HepG2 (cell line): Measurements from ENCODE around the gene ESPNL.

Source experiments
- JUND ChIP-seq: sonication (generic); formaldehyde crosslinking; IDR thresholded peaks from 2 replicates; pipeline ENCODE4 v1.8.0; 2022; ENCODE audit warnings: mild to moderate bottlenecking, missing genetic modification reagents
- NR3C1 ChIP-seq: sonication (generic); formaldehyde crosslinking; IDR thresholded peaks from 2 replicates; pipeline ENCODE4 v1.4.0; 2020; ENCODE audit warnings: missing genetic modification reagents
- RELA ChIP-seq: sonication (generic); formaldehyde crosslinking; IDR thresholded peaks from 2 replicates; pipeline ENCODE4 v1.4.0; 2020; ENCODE audit warnings: missing genetic modification reagents
- TCF12 ChIP-seq, 2 experiments: fragments of 450-650 bp in 1 of 2; sonication (generic) in 1 of 2; formaldehyde crosslinking in 1 of 2; IDR thresholded peaks; 2 replicates each; pipeline versions ENCODE4 v1.6.1 to v1.8.0; 2017 to 2022; ENCODE audit warnings: antibody characterized with exemption in 1 of 2, mild to moderate bottlenecking in 1 of 2, missing genetic modification reagents in 1 of 2, moderate library complexity in 1 of 2
- TF ChIP-seq, protein P1 (sequence below): sonication (generic); formaldehyde crosslinking; IDR thresholded peaks from 2 replicates; pipeline ENCODE4 v1.5.0; 2020; ENCODE audit warnings: mild to moderate bottlenecking, missing genetic modification reagents, moderate library complexity
- TF ChIP-seq, protein P2 (sequence below): sonication (generic); formaldehyde crosslinking; IDR thresholded peaks from 2 replicates; pipeline ENCODE4 v1.4.0; 2020; ENCODE audit warnings: mild to moderate bottlenecking, missing genetic modification reagents, borderline replicate concordance
- TF ChIP-seq, protein P3 (sequence below): sonication (generic); formaldehyde crosslinking; IDR thresholded peaks from 2 replicates; pipeline ENCODE4 v1.9.0; 2022; ENCODE audit warnings: low read depth, missing genetic modification reagents

DNA sequence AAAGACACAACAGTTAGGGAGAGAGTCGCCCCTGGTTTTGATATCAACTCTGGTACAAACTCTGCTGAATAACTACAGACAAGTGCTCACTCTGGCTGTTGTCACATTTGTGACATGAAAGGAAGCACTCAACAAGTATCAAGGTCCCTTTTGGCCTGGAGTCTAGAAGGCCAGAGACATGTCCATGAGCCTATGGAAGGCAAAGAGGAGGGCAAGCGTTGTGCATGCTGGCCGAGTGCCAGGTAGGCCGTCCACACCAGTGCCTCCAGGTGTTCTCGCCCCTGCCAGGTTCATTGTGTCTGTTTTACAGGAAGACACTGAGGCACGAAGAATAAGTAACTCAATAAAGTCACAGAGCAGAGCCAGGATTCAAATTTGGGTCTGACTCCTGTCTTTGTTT is 82.2 kb downstream of the ESPNL start:
- TF ChIP-seq RELA (CRISPR knock-in tag), result no peak
- TF ChIP-seq, protein P1, sequence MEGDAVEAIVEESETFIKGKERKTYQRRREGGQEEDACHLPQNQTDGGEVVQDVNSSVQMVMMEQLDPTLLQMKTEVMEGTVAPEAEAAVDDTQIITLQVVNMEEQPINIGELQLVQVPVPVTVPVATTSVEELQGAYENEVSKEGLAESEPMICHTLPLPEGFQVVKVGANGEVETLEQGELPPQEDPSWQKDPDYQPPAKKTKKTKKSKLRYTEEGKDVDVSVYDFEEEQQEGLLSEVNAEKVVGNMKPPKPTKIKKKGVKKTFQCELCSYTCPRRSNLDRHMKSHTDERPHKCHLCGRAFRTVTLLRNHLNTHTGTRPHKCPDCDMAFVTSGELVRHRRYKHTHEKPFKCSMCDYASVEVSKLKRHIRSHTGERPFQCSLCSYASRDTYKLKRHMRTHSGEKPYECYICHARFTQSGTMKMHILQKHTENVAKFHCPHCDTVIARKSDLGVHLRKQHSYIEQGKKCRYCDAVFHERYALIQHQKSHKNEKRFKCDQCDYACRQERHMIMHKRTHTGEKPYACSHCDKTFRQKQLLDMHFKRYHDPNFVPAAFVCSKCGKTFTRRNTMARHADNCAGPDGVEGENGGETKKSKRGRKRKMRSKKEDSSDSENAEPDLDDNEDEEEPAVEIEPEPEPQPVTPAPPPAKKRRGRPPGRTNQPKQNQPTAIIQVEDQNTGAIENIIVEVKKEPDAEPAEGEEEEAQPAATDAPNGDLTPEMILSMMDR (CRISPR knock-in tag), result no peak
- TF ChIP-seq TCF12 (IDR thresholded peaks at IDR 0.05), result no peak
- no peak for TF ChIP-seq TCF12 (CRISPR knock-in tag; IDR thresholded peaks at IDR 0.05)
- TF ChIP-seq, protein P2, sequence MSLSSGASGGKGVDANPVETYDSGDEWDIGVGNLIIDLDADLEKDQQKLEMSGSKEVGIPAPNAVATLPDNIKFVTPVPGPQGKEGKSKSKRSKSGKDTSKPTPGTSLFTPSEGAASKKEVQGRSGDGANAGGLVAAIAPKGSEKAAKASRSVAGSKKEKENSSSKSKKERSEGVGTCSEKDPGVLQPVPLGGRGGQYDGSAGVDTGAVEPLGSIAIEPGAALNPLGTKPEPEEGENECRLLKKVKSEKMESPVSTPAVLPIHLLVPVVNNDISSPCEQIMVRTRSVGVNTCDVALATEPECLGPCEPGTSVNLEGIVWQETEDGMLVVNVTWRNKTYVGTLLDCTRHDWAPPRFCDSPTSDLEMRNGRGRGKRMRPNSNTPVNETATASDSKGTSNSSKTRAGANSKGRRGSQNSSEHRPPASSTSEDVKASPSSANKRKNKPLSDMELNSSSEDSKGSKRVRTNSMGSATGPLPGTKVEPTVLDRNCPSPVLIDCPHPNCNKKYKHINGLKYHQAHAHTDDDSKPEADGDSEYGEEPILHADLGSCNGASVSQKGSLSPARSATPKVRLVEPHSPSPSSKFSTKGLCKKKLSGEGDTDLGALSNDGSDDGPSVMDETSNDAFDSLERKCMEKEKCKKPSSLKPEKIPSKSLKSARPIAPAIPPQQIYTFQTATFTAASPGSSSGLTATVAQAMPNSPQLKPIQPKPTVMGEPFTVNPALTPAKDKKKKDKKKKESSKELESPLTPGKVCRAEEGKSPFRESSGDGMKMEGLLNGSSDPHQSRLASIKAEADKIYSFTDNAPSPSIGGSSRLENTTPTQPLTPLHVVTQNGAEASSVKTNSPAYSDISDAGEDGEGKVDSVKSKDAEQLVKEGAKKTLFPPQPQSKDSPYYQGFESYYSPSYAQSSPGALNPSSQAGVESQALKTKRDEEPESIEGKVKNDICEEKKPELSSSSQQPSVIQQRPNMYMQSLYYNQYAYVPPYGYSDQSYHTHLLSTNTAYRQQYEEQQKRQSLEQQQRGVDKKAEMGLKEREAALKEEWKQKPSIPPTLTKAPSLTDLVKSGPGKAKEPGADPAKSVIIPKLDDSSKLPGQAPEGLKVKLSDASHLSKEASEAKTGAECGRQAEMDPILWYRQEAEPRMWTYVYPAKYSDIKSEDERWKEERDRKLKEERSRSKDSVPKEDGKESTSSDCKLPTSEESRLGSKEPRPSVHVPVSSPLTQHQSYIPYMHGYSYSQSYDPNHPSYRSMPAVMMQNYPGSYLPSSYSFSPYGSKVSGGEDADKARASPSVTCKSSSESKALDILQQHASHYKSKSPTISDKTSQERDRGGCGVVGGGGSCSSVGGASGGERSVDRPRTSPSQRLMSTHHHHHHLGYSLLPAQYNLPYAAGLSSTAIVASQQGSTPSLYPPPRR (CRISPR knock-in tag), result no peak
- TF ChIP-seq, protein P3, sequence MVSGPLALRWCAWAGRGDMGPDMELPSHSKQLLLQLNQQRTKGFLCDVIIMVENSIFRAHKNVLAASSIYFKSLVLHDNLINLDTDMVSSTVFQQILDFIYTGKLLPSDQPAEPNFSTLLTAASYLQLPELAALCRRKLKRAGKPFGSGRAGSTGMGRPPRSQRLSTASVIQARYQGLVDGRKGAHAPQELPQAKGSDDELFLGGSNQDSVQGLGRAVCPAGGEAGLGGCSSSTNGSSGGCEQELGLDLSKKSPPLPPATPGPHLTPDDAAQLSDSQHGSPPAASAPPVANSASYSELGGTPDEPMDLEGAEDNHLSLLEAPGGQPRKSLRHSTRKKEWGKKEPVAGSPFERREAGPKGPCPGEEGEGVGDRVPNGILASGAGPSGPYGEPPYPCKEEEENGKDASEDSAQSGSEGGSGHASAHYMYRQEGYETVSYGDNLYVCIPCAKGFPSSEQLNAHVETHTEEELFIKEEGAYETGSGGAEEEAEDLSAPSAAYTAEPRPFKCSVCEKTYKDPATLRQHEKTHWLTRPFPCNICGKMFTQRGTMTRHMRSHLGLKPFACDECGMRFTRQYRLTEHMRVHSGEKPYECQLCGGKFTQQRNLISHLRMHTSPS, result no peak
- TF ChIP-seq JUND (CRISPR knock-in tag), result no peak
- no peak for TF ChIP-seq NR3C1 (CRISPR knock-in tag)
